Neural cell (in vitro differentiated cells): ENCODE measurements around the gene ADGRG6. TPM values are rescaled to one million over a fixed set of nuclear protein-coding genes. Genes with fewer than 3 reads are reported as not detected.

Source experiments
- H2AFZ ChIP-seq: fragments of 200-600, 300-800 bp; sonication (generic), shearing (Covaris generic); 2 replicates; pipeline ENCODE4 v1.6.0; 2014; ENCODE audit warnings: low read depth, mild to moderate bottlenecking, antibody characterized with exemption, low read length, moderate library complexity
- H3F3A ChIP-seq: fragments of 200-600 bp; shearing (Covaris generic); 2 replicates; pipeline ENCODE4 v1.6.1; 2016; ENCODE audit warnings: mild to moderate bottlenecking, moderate library complexity, mixed read lengths, antibody characterized with exemption, low read length; ENCODE audit not compliant: insufficient read depth, poor library complexity, severe bottlenecking
- H3K27ac ChIP-seq: fragments of 200-600, 300-800 bp; sonication (generic), shearing (Covaris generic); 2 replicates; pipeline ENCODE4 v1.5.1; 2014; ENCODE audit warnings: mild to moderate bottlenecking, low read length, moderate library complexity
- H3K27me3 ChIP-seq: fragments of 300-800, 200-600 bp; sonication (generic), shearing (Covaris generic); 2 replicates; pipeline ENCODE4 v1.6.0; 2014; ENCODE audit warnings: mild to moderate bottlenecking, low read depth, low read length, moderate library complexity; ENCODE audit not compliant: insufficient read depth
- H3K36me3 ChIP-seq: fragments of 300-800, 200-600 bp; sonication (generic), shearing (Covaris generic); 2 replicates; pipeline ENCODE4 v1.5.1; 2014; ENCODE audit warnings: mild to moderate bottlenecking, antibody characterized with exemption, low read length, moderate library complexity; ENCODE audit not compliant: insufficient read depth
- H3K4me2 ChIP-seq: fragments of 300-800, 200-600 bp; sonication (generic), shearing (Covaris generic); 2 replicates; pipeline ENCODE4 v1.6.0; 2014; ENCODE audit warnings: mild to moderate bottlenecking, low read length
- H3K4me3 ChIP-seq: fragments of 300-800, 200-600 bp; sonication (generic), shearing (Covaris generic); 2 replicates; pipeline ENCODE4 v1.5.1; 2014; ENCODE audit warnings: mild to moderate bottlenecking, low read length, moderate library complexity
- H3K79me2 ChIP-seq: fragments of 200-600 bp; shearing (Covaris generic); replicated peaks from 2 replicates; pipeline ENCODE4 v1.6.0; 2014; ENCODE audit warnings: mild to moderate bottlenecking, low read length, moderate library complexity; ENCODE audit not compliant: insufficient read depth
- H3K9ac ChIP-seq: fragments of 300-800, 200-600 bp; sonication (generic), shearing (Covaris generic); 2 replicates; pipeline ENCODE4 v1.6.1; 2016; ENCODE audit warnings: mild to moderate bottlenecking, low read length, mixed read lengths
- H3K9me2 ChIP-seq: fragments of 200-600 bp; shearing (Covaris generic); 2 replicates; pipeline ENCODE4 v1.6.1; 2016; ENCODE audit warnings: mild to moderate bottlenecking, low read length, mixed read lengths; ENCODE audit not compliant: insufficient read depth
- H3K9me3 ChIP-seq: fragments of 200-600, 300-800 bp; sonication (generic), shearing (Covaris generic); 2 replicates; pipeline ENCODE4 v1.6.1; 2016; ENCODE audit warnings: mild to moderate bottlenecking, mixed run types, low read length, moderate library complexity, mixed read lengths
- H4K20me1 ChIP-seq: fragments of 200-600 bp; shearing (Covaris generic); 2 replicates; pipeline ENCODE4 v1.6.1; 2016; ENCODE audit warnings: mild to moderate bottlenecking, mixed run types; ENCODE audit not compliant: insufficient read depth
- CTCF ChIP-seq: fragments of 450-650 bp; IDR thresholded peaks from 2 replicates; pipeline ENCODE4 v1.5.1; 2014; ENCODE audit warnings: antibody characterized with exemption, mild to moderate bottlenecking, moderate library complexity; ENCODE audit not compliant: poor library complexity, severe bottlenecking
- EP300 ChIP-seq: fragments of 450-650 bp; conservative IDR thresholded peaks from 2 replicates; pipeline ENCODE4 v1.6.1; 2014; ENCODE audit warnings: antibody characterized with exemption, mild to moderate bottlenecking, moderate library complexity; ENCODE audit not compliant: poor library complexity, severe bottlenecking
- EZH2 ChIP-seq: fragments of 200-600, 300-800 bp; shearing (Covaris generic), sonication (generic); IDR thresholded peaks from 2 replicates; pipeline ENCODE4 v1.6.1; 2014; ENCODE audit warnings: antibody characterized with exemption, low read length, borderline replicate concordance, mild to moderate bottlenecking; ENCODE audit not compliant: insufficient read depth, poor library complexity, severe bottlenecking
- MXI1 ChIP-seq: fragments of 450-650 bp; conservative IDR thresholded peaks from 2 replicates; pipeline ENCODE4 v1.6.1; 2014; ENCODE audit warnings: antibody characterized with exemption, mild to moderate bottlenecking; ENCODE audit not compliant: poor library complexity, severe bottlenecking
- POLR2AphosphoS5 ChIP-seq: IDR thresholded peaks from 2 replicates; pipeline ENCODE4 v1.6.1; 2012
- RAD21 ChIP-seq: fragments of 450-650 bp; conservative IDR thresholded peaks from 2 replicates; pipeline ENCODE4 v1.6.1; 2014; ENCODE audit warnings: antibody characterized with exemption, mild to moderate bottlenecking, moderate library complexity
- TAF1 ChIP-seq: IDR thresholded peaks from 2 replicates; pipeline ENCODE4 v1.6.1; 2012; ENCODE audit warnings: low read depth
- polyA plus RNA-seq: library from polyadenylated mRNA; depleted of rRNA; stranded (reverse); fragments of >200 nt; gene quantifications from 2 replicates; pipeline ENCODE4 v1.2.3, GENCODE V29; 2014
- TF ChIP-seq, protein P1 (sequence below): IDR thresholded peaks from 2 replicates; pipeline ENCODE4 v1.6.1; 2012; ENCODE audit warnings: borderline replicate concordance

ADGRG6 gene
- polyA plus RNA-seq, 1 donor from 2014 or later, result 0.37 TPM

DNA sequence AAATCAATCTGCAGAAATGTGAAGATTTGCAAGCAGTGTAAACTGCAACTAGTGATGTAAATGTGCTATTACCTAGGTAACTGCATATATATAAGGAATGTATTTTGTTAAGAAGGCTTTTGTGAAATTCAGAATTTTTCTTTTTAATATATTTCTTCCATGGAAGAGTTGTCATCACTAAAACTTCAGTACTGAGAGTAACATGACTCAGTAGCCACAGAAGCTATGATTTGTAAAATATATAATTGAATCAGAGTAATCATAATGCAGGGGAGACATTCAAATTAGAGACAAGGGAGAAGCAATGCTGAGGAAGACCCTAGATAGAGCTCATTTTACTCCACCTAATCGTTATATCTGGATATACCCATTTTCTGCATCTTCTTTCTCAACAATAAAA is 141.7 kb downstream of the ADGRG6 start:
- no peaks in the 10 kb centered on the region for H4K20me1 ChIP-seq
- no peak overlapping the region for H3K4me3 ChIP-seq
- no peaks in the 10 kb centered on the region for H3K27me3 ChIP-seq
- no peak for TF ChIP-seq EP300
- TF ChIP-seq EZH2, result no peak
- TF ChIP-seq TAF1, result no peak
- no peak for TF ChIP-seq MXI1
- TF ChIP-seq CTCF, result no peak
- no peak for TF ChIP-seq POLR2AphosphoS5
- no peak for TF ChIP-seq RAD21
- H3K9ac ChIP-seq, result no peak overlapping the region
- no peak overlapping the region for H2AFZ ChIP-seq
- H3F3A ChIP-seq, result no peaks in the 10 kb centered on the region
- H3K4me2 ChIP-seq, result no peak overlapping the region
- H3K27ac ChIP-seq, result no peak overlapping the region
- no peaks in the 10 kb centered on the region for H3K9me2 ChIP-seq
- no peaks in the 10 kb centered on the region for H3K36me3 ChIP-seq
- no peaks in the 10 kb centered on the region for H3K9me3 ChIP-seq
- no peaks in the 10 kb centered on the region for H3K79me2 ChIP-seq

DNA sequence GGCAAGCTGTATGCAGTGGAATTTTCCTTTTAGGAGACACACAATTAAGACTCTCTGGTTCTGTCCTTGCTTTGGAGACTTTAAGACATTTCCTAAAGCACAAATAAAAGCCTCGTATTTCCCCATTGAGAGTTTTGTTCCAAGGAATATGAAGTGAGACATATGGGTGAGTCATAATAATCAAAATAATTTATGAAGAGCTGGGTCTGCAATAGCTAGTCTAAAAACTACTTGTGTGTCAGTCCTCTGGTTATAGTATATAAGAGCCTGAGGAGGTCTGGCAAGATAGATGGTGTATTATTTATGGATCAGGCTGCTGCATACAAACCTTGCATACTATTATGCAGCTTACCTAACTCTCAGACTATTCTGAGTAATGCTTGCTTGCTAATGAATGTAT is 142.6 kb downstream of the ADGRG6 start:
- no peak overlapping the region for H3K9ac ChIP-seq
- no peak overlapping the region for H3K4me2 ChIP-seq
- no peaks in the 10 kb centered on the region for H3K36me3 ChIP-seq
- H3K4me3 ChIP-seq, result no peak overlapping the region
- no peaks in the 10 kb centered on the region for H3K27me3 ChIP-seq
- TF ChIP-seq TAF1, result no peak
- TF ChIP-seq CTCF, result no peak
- TF ChIP-seq, protein P1, sequence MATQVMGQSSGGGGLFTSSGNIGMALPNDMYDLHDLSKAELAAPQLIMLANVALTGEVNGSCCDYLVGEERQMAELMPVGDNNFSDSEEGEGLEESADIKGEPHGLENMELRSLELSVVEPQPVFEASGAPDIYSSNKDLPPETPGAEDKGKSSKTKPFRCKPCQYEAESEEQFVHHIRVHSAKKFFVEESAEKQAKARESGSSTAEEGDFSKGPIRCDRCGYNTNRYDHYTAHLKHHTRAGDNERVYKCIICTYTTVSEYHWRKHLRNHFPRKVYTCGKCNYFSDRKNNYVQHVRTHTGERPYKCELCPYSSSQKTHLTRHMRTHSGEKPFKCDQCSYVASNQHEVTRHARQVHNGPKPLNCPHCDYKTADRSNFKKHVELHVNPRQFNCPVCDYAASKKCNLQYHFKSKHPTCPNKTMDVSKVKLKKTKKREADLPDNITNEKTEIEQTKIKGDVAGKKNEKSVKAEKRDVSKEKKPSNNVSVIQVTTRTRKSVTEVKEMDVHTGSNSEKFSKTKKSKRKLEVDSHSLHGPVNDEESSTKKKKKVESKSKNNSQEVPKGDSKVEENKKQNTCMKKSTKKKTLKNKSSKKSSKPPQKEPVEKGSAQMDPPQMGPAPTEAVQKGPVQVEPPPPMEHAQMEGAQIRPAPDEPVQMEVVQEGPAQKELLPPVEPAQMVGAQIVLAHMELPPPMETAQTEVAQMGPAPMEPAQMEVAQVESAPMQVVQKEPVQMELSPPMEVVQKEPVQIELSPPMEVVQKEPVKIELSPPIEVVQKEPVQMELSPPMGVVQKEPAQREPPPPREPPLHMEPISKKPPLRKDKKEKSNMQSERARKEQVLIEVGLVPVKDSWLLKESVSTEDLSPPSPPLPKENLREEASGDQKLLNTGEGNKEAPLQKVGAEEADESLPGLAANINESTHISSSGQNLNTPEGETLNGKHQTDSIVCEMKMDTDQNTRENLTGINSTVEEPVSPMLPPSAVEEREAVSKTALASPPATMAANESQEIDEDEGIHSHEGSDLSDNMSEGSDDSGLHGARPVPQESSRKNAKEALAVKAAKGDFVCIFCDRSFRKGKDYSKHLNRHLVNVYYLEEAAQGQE, result no peak
- no peak for TF ChIP-seq POLR2AphosphoS5
- TF ChIP-seq MXI1, result no peak
- TF ChIP-seq EP300, result no peak
- no peak overlapping the region for H2AFZ ChIP-seq
- H3K9me3 ChIP-seq, result no peaks in the 10 kb centered on the region
- no peak overlapping the region for H3K27ac ChIP-seq
- no peaks in the 10 kb centered on the region for H3K9me2 ChIP-seq
- no peaks in the 10 kb centered on the region for H3F3A ChIP-seq
- no peaks in the 10 kb centered on the region for H3K79me2 ChIP-seq
- no peaks in the 10 kb centered on the region for H4K20me1 ChIP-seq
